Mucosa of descending colon (tissue), 3 donors: Measurements from ENCODE around the gene RPS6KA1. TPM values are rescaled to one million over a fixed set of nuclear protein-coding genes. Genes with fewer than 3 reads are reported as not detected.
A peak's percentile ranks its signal among the peaks of the same experiment; 100 is the strongest.

Source experiments
- ATAC-seq: fragments of 200-7000 bp; cut with Tn5 transposase; one replicate; pipeline ENCODE4 v1.9.1; 2020; ENCODE audit warnings: mild to moderate bottlenecking, moderate library complexity
- DNase-seq, 3 donors: peaks; one replicate each; pipeline ENCODE4 v3.0.0-alpha.2; 2020
- H3K36me3 ChIP-seq: fragments of 200-600 bp; one replicate; pipeline ENCODE4 v1.8.0; 2021; ENCODE audit warnings: low read depth, mild to moderate bottlenecking
- H3K4me1 ChIP-seq: fragments of 200-600 bp; one replicate; pipeline ENCODE4 v1.8.0; 2021; ENCODE audit warnings: low read depth, mild to moderate bottlenecking
- H3K4me3 ChIP-seq: fragments of 200-600 bp; one replicate; pipeline ENCODE4 v1.8.0; 2021; ENCODE audit warnings: mild to moderate bottlenecking
- H3K9me3 ChIP-seq: fragments of 200-600 bp; one replicate; pipeline ENCODE4 v1.8.0; 2021; ENCODE audit warnings: mild to moderate bottlenecking
- intact Hi-C, 2 donors: fragments of 100-400 bp; cut with DNase I in 1 of 2; cut with micrococcal nuclease in 1 of 2; formaldehyde crosslinking; loops; one replicate each; pipeline versions ENCODE4 v1.11.0 to v1.11.1; 2022; cut with DNase I, micrococcal nuclease
- total RNA-seq, 3 donors: library from RNA; stranded (reverse); fragmentation: NEBNext Ultra II Directional in 2 of 3; extraction: Animal tissue kit (Norgen Biotek cat#: 25700) in 2 of 3; gene quantifications; one replicate each; pipeline versions ENCODE4 v1.2.1 to v1.2.4, GENCODE V29; 2021 to 2023
- TF ChIP-seq, protein P1 (sequence below): fragments of 200-600 bp; IDR thresholded peaks from one replicate; pipeline ENCODE4 v1.8.0; 2022; ENCODE audit warnings: antibody characterized with exemption, mild to moderate bottlenecking
- donor health status: DM: no; HTN: no; CAD: no; lungs with moderate emphysema.
- donor health status: DM: no; HTN: no; CAD: no.
- donor health status: DM: no; HTN: yes; CAD: no.

Gene RPS6KA1
- total RNA-seq, 3 donors from 2014 or later: 81.4 to 183 (median 146) TPM

DNA sequence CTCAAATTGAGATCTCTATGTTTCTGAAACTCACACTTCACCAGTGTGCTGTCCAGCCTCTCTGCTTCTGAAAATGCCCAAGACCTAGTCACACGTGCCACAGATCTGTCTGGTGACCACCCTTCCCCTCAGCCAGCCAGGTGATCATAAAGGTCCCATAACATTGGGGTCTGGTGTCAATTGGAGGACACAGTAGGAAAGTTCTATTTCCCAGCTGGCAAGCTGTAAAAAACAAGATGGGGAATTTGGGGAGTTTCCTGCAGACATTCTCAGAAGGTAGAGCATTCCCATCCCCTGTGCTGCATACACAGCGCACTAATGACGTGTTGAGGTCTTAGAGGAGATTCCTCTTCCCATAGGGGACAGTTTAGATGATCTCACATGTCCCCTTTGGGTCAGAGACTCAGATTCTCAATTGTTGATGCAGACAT lies 50.1 kb downstream of the RPS6KA1 start:
- intact Hi-C loops: no loop called here
- DNase-seq (no peak), ATAC-seq (no peak)

DNA sequence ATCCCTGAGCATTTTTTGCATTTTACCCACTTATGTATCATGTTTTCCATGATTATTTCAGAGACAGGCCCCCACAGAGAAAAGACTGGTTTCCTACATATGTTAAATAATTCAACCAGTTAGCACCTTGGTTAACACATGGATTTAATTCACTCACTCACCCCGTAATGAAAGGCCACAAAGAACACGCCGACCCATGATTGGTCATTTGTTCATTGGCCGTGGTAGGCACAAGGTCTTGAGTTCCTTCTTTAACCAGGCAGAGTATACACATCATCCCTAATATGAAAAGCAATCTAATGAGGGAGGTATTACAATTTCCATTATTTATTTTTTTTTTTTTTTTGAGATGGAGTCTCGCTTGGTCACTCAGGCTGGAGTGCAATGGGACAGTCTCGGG lies 50.6 kb downstream of the RPS6KA1 start:
- no peaks in the 10 kb centered on the region for H3K36me3 ChIP-seq
- intact Hi-C loops: no loop called here
- no peaks in the 10 kb centered on the region for H3K9me3 ChIP-seq
- TF ChIP-seq, protein P1, sequence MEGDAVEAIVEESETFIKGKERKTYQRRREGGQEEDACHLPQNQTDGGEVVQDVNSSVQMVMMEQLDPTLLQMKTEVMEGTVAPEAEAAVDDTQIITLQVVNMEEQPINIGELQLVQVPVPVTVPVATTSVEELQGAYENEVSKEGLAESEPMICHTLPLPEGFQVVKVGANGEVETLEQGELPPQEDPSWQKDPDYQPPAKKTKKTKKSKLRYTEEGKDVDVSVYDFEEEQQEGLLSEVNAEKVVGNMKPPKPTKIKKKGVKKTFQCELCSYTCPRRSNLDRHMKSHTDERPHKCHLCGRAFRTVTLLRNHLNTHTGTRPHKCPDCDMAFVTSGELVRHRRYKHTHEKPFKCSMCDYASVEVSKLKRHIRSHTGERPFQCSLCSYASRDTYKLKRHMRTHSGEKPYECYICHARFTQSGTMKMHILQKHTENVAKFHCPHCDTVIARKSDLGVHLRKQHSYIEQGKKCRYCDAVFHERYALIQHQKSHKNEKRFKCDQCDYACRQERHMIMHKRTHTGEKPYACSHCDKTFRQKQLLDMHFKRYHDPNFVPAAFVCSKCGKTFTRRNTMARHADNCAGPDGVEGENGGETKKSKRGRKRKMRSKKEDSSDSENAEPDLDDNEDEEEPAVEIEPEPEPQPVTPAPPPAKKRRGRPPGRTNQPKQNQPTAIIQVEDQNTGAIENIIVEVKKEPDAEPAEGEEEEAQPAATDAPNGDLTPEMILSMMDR: no peak
- ATAC-seq (no peak), DNase-seq (no peak)
- no peaks in the 10 kb centered on the region for H3K4me1 ChIP-seq
- H3K4me3 ChIP-seq: no peak overlapping the region

More for the DNA sequence above, 50.1 kb downstream of the RPS6KA1 start:
- H3K36me3 ChIP-seq: no peaks in the 10 kb centered on the region
- H3K9me3 ChIP-seq: no peaks in the 10 kb centered on the region
- no peaks in the 10 kb centered on the region for H3K4me1 ChIP-seq
- no peak overlapping the region for H3K4me3 ChIP-seq
- TF ChIP-seq, protein P1: no peak

DNA sequence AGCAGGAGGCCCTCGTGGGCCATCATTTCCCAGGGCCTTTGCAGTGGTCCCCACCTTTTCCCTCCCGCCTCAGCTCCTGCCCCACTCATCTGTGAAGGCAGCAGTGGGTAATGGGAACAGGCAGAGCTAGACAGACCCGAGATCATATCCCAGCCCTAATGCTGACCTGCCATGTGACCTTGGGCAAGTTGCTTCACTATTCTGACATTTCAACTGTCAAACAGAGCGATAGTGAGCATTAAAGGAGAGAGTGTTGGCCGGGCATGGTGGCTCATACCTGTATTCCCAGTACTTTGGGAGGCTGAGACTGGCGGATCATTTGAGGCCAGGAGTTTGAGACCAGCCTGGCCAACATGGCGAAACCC lies 51.7 kb downstream of the RPS6KA1 start:
- Histone ChIP-seq H3K9me3 (no peaks in the 10 kb centered on the region), H3K4me1 (no peaks in the 10 kb centered on the region), H3K4me3 (no peak overlapping the region), H3K36me3 (no peaks in the 10 kb centered on the region)
- DNase-seq (no peak), ATAC-seq (no peak)
- intact Hi-C loops: no loop called here
- TF ChIP-seq, protein P1: no peak

DNA sequence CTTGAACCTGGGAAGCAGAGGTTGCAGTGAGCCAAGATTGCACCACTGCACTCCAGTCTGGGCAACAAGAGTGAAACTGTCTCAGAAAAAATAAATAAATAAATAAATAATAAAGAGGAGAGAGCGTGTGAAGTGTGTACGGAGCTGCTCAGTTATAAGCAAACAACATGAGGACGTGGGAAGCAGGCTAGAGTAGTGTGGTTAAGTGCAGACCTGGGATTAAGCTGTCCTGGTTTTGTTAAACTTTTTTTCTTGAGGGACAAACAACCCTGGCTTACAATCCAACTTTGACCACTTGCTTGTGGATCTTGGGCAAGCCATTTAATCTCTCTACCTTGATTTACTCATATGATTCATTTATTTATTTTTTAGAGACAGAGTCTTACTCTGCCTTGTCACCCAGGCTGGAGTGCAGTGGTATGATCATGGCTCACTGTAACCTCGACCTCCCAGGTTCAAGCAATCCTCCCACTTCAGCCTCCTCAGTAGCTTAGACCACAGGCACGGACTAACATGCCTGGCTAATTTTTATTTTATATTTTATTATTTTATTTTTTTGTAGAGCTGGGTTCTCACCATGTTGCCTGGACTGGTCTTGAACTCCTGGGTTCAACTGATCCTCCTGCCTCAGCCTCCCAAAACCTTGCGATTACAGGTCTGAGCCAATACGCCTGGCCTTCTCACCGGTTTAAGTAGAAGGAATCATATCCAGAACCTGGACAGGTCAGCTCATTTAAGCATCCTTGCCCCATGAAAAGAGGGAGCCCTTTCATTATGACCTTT lies 52.7 kb downstream of the RPS6KA1 start:
- Histone ChIP-seq H3K9me3 (no peaks in the 10 kb centered on the region), H3K36me3 (no peaks in the 10 kb centered on the region), H3K4me3 (no peak overlapping the region), H3K4me1 (no peaks in the 10 kb centered on the region)
- no peak for DNase-seq
- ATAC-seq: no peak
- intact Hi-C loops: no loop called here
- TF ChIP-seq, protein P1: no peak

DNA sequence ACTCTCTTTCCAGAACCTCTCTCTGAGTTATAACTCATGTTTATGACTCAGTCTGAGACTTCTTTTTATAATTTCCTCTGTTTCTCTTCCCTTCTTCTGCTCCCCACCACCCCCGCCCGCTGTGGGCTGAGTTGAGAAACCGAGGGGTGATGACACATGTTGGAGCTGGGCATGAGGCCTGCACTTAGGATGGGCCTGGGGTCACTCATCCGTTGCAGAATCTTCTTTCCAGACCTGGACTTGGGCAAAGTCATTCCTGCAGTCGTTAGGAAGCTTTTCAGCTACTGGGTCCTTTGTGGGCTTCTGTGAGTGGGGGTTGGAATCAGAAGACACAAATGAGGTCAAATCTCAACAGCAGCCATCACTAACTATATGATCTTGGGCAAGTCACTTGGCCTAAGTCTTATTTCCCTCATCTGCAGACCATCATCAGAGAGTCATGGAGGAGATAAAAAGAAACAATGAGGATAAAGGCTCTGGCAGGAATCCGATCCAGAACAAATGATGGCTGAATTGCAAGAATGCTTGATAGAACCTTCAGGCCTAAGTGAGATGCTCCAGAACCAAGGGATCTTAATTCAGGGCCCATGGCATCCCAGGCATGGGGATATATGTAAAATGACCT lies 53.4 kb downstream of the RPS6KA1 start:
- peak in 1 of 3 donors; percentile 58 for DNase-seq
- Histone ChIP-seq H3K36me3 (no peaks in the 10 kb centered on the region), H3K9me3 (no peaks in the 10 kb centered on the region), H3K4me3 (no peak overlapping the region), H3K4me1 (no peaks in the 10 kb centered on the region)
- TF ChIP-seq, protein P1: no peak
- intact Hi-C loops: no loop called here
- ATAC-seq: peak; percentile 7
